ENCODE measurements around the gene H3-3A.

GRCh38 chr1:226062558-226063223 lies at the start of gene H3-3A:
- TF ChIP-seq CTCF (IDR thresholded peaks at IDR 0.05; ENCODE audit: poor library complexity) (peak; percentile 17), EZH2 (IDR thresholded peaks at IDR 0.05; ENCODE audit: borderline replicate concordance) (no peak), EZH2phosphoT487 (IDR thresholded peaks at IDR 0.05; ENCODE audit: low read depth, severe bottlenecking, unreplicated experiment) (no peak)
